GM19099 (cell line): ENCODE measurements around the gene AKAP8.

ENCODE experiments used
- POLR2A ChIP-seq: IDR thresholded peaks from 3 replicates; pipeline ENCODE4 v1.6.1; 2011; ENCODE audit warnings: low read depth; ENCODE audit not compliant: insufficient read length; ENCODE audit errors: extremely low read depth

The AKAP8 gene

GRCh38 chr19:15397236-15397635 is 17.6 kb upstream of the AKAP8 start:
- no peak for TF ChIP-seq POLR2A

GRCh38 chr19:15396436-15396835 is 16.8 kb upstream of the AKAP8 start:
- TF ChIP-seq POLR2A = no peak

DNA sequence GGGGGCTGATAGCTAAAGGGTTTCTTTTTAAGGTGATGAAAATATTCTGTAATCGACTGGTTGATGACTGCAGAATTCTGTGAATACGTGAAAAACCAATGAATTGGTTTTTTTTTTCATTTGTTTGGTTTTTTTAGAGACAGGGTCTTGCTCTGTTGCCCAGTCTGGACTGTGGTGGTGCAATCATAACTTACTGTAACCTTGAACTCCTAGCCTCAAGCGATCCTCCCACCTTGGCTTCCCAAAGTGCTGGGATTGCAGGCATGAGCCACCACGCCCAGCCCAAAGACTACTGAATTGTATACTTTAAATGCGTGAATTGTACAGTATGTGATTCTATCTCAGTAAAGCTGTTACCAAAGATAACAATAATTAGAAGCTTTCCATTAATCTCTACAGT is 14.8 kb upstream of the AKAP8 start:
- TF ChIP-seq POLR2A = no peak

- no peak for TF ChIP-seq POLR2A
Observed at GRCh38 chr19:15393963-15394362, 14.4 kb upstream of the AKAP8 start.

DNA sequence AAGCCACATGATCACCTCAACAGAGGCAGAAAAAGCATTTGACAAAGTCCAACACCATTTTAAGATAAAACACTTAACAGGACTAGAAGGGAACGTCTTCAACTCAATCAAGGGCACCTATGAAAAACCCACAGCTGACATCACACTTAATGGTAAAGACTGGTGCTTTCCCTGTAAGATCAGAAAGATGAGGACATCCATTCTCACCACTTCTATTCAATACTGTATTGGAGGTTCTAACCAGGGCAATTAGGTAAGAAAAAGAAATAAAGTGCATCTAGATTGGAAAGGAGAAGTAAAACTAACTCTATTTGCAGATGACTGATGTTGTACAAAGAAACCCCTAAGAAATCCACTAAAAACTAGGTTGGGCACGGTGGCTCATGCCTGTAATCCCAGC is 11.2 kb upstream of the AKAP8 start:
- no peak for TF ChIP-seq POLR2A

DNA sequence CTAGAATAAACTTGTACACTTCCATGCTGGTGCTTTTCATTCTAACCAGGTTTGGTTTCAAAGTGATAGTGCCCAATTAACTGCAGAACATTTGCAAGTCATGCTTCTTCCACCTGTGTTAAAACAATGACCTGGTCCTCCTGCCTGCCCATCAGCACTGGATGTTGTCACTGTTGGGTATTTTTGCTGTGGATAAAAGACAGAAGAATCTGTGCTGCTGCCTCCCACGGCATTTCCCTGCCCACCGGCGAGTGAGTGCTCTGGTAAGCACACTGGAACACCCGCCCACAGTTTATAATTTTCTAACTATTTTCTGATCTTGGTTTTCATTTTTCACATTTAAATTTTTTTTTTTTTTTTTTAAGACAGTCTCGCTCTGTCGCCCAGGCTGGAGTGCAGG is 2.3 kb upstream of the AKAP8 start:
- TF ChIP-seq POLR2A = no peak

- TF ChIP-seq POLR2A = no peak
Observed at GRCh38 chr19:15381429-15381828, 1.8 kb upstream of the AKAP8 start.

- peak; percentile 50 for TF ChIP-seq POLR2A
Observed at GRCh38 chr19:15379999-15380647, 536 bp upstream of the AKAP8 start.

GRCh38 chr19:15378534-15379082 is 979 bp downstream of the AKAP8 start:
- TF ChIP-seq POLR2A = peak; percentile 44

DNA sequence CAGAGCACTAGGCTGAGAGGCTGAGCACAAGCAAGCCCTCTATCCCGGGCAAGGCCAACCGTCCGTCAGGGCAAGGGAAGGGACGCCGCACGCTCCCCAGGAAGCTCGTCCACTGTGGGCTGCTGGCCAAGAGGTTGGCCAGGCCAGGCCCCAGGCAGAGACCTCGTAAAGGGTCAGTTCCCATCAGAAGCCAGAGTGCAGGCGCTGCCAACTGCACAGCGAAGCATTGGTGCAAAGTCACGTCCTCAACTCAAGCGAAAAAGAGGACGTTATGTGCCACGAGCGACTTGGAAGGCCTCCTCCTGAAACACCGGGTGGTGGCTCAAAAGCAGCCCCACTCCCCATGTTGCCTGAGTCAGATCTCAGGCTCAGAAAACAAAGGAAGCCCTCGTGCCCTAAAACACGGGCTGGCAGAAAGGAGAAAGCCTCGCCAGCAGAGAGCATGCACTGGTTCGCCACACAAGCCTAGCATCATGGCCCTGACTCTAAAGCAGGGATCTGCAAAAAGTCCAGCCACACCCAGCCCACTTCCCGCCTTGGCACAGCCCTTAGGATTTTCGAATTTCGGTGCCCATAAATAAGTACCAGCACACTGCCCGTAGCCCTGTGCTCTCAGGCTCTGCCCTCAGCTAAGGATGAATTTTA is 4.7 kb downstream of the AKAP8 start:
- TF ChIP-seq POLR2A = no peak

GRCh38 chr19:15374105-15374651 is 5.4 kb downstream of the AKAP8 start:
- no peak for TF ChIP-seq POLR2A

DNA sequence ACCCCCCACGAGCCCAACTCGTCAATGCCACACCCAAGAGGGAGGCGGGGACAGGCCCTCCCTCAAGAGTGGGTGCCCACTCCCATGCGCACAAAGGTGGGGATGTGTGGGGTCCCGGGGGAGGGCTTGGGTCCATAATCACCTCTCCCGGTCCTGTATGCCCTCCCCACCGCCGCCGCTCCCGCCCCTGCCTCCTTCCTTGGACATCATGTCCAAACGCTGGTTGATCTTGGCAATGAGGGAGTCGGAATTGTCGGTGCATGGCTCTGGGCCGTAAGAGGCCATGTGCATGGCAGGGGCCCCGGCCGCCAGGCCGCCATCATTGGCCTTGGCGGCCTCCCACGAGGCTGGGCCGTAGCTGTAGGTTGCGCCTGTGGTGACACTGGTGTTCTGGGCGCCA is 5.9 kb downstream of the AKAP8 start:
- TF ChIP-seq POLR2A = no peak

DNA sequence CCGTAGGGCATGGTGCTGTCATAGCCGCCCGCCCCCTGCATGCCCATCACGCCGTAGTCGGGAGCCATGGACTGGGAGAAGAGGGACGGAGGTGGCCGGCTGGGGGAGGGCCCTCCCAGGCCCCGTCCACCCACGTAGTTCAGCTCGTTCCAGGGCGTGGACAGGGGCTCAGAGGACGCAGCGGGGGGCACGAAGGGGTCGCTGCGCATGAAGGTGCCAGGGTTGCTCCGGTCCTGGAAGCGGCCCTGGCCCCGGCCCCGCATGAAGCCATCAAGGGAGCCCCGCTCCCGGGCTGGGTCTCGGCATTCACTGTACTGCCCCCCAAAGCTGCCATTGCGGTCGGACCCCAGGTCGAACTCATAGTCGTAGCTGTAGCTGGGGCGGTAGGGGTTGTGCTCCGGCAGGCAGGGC is 6.7 kb downstream of the AKAP8 start:
- no peak for TF ChIP-seq POLR2A

DNA sequence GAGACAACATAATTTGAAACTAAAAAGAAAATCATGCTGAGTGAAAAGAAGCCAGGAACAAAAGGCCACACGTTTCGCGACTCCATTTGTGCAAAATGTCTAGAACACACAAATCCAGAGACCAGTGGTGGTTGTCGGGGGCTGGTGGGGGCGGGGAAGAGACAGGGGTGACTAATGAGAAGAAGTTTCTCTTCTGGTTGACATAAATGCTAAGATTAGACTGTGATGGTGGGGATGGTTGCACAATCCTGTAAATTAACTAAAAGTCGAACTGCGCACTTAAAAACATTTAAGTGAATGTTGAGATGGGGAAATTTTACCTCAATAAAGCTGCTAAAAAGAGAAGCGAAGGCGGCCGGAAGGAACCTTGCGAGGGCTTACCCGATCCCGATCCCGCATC is 7.1 kb downstream of the AKAP8 start:
- TF ChIP-seq POLR2A = no peak

DNA sequence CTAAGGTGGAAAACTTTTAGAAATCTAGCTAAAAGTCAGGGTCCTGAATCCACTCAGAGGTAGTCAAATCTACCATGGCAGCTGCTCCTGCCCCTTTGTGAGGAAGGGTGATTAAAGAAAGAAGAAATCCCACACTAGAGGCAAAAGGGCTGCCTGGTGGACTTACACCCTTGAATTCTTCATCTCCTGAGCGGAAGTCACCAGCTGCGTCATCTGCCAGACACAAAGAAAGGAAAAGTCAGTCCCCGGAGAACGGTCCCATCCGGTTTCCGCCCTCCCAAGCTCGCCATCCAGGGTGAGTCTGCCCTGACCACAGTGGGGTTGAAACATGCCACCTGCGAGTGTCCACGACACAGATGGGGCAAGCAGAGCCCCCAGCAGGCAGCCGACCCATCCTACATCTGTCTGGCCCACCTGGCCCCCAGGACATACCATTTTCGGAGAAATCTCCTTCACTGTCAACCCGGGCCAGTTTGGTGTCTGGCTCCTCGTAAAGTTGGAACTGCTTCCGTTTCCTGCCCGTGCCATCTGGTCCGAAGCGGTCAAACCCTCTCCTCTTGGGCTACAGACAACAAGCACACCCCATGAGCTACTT is 7.7 kb downstream of the AKAP8 start:
- no peak for TF ChIP-seq POLR2A

- TF ChIP-seq POLR2A = no peak
Observed at GRCh38 chr19:15371119-15371518, 8.5 kb downstream of the AKAP8 start.
